ENCODE measurements around the gene IP6K3. TPM values are rescaled to one million over a fixed set of nuclear protein-coding genes. Genes with fewer than 3 reads are reported as not detected.

IP6K3 gene
- total and polyA plus RNA-seq, 3 donors from 2014 or later, result 0.15 to 0.16 TPM; not detected in 1

- no peaks in the 10 kb centered on the region for H3K9me3 ChIP-seq
- H3K27ac ChIP-seq, result no peak overlapping the region
- WGBS, 2 donors, result 50 to 51% methylated on average over 10 to 11 of the region's 11 CpGs
- H3K4me1 ChIP-seq, result peaks cover 4% of the 10 kb centered on the region
- H3K27me3 ChIP-seq, result no peaks in the 10 kb centered on the region
- peak; percentile 83 for DNase-seq
- intact Hi-C loops (cut with DNase I; ENCODE audit: low total_unique reads), result no loop called here
- no peak overlapping the region for H3K4me3 ChIP-seq
- no peaks in the 10 kb centered on the region for H3K36me3 ChIP-seq (ENCODE audit: low read depth, missing control alignments)
- TF ChIP-seq POLR2A (IDR thresholded peaks at IDR 0.05), result no peak
- peak; percentile 66 to 82 (median 78) for TF ChIP-seq CTCF (IDR thresholded peaks at IDR 0.05)
Measured at GRCh38 chr6:33744001-33744848, 2.5 kb downstream of the IP6K3 start.

- no peak overlapping the region for H3K4me3 ChIP-seq
- no peak overlapping the region for H3K27ac ChIP-seq
- peak; percentile 76 for DNase-seq
- peaks cover 4% of the 10 kb centered on the region for H3K4me1 ChIP-seq
- H3K36me3 ChIP-seq (ENCODE audit: low read depth, missing control alignments), result no peaks in the 10 kb centered on the region
- H3K9me3 ChIP-seq, result no peaks in the 10 kb centered on the region
- no peak for TF ChIP-seq POLR2A (IDR thresholded peaks at IDR 0.05)
- no peak for TF ChIP-seq CTCF (IDR thresholded peaks at IDR 0.05)
- intact Hi-C loops (cut with DNase I; ENCODE audit: low total_unique reads), result no loop called here
- H3K27me3 ChIP-seq, result no peaks in the 10 kb centered on the region
- WGBS, 2 donors, result 43 to 45% methylated on average over 7 of the region's 7 CpGs
Measured at GRCh38 chr6:33742837-33743236, 3.9 kb downstream of the IP6K3 start.

GRCh38 chr6:33742092-33742491 is 4.6 kb downstream of the IP6K3 start:
- WGBS, 2 donors, result 68 to 78% methylated on average over 5 to 9 of the region's 9 CpGs
- intact Hi-C loops (cut with DNase I; ENCODE audit: low total_unique reads), result no loop called here

GRCh38 chr6:33740794-33741193 is 5.9 kb downstream of the IP6K3 start:
- TF ChIP-seq POLR2A (IDR thresholded peaks at IDR 0.05) (no peak), CTCF (IDR thresholded peaks at IDR 0.05) (no peak)
- no peak for DNase-seq
- Histone ChIP-seq H3K36me3 (ENCODE audit: low read depth, missing control alignments) (no peaks in the 10 kb centered on the region), H3K9me3 (no peaks in the 10 kb centered on the region), H3K4me1 (peaks cover 4% of the 10 kb centered on the region), H3K4me3 (no peak overlapping the region), H3K27me3 (no peaks in the 10 kb centered on the region), H3K27ac (no peak overlapping the region)
- 72 to 89% methylated on average over 5 of the region's 5 CpGs for WGBS, 2 donors
- intact Hi-C loops (cut with DNase I; ENCODE audit: low total_unique reads), result no loop called here

More at GRCh38 chr6:33742092-33742491, 4.6 kb downstream of the IP6K3 start:
- Histone ChIP-seq H3K36me3 (ENCODE audit: low read depth, missing control alignments) (no peaks in the 10 kb centered on the region), H3K9me3 (no peaks in the 10 kb centered on the region), H3K27ac (no peak overlapping the region), H3K4me1 (peaks cover 4% of the 10 kb centered on the region), H3K4me3 (no peak overlapping the region), H3K27me3 (no peaks in the 10 kb centered on the region)
- no peak for DNase-seq
- TF ChIP-seq POLR2A (IDR thresholded peaks at IDR 0.05) (no peak), CTCF (IDR thresholded peaks at IDR 0.05) (no peak)

GRCh38 chr6:33740204-33740608 is 6.5 kb downstream of the IP6K3 start:
- Histone ChIP-seq H3K36me3 (ENCODE audit: low read depth, missing control alignments) (no peaks in the 10 kb centered on the region), H3K9me3 (no peaks in the 10 kb centered on the region), H3K4me3 (no peak overlapping the region), H3K27ac (no peak overlapping the region), H3K27me3 (no peaks in the 10 kb centered on the region), H3K4me1 (peaks cover 4% of the 10 kb centered on the region)
- intact Hi-C loops (cut with DNase I; ENCODE audit: low total_unique reads), result no loop called here
- TF ChIP-seq POLR2A (IDR thresholded peaks at IDR 0.05), result no peak
- no peak for TF ChIP-seq CTCF (IDR thresholded peaks at IDR 0.05)
- WGBS, 2 donors, result 95 to 98% methylated on average over 3 to 6 of the region's 6 CpGs
- DNase-seq, result no peak

All from testis (tissue), 3 donors.